ENCODE data around the gene TRIOBP.
"Not testable (repeated sequence)": the region's sequence is repeated elsewhere in the genome, so short reads cannot be mapped to it uniquely, and the experiment has no call there.

Gene TRIOBP

GRCh38 chr22:37714634-37715033, 17.8 kb downstream of the TRIOBP start:
- Histone ChIP-seq H2AK5ac (ENCODE audit: low read length) (no peak overlapping the region), H2BK5ac (ENCODE audit: low read length) (no peak overlapping the region), H3K27ac (ENCODE audit: low read depth, low read length) (no peak overlapping the region), H3K18ac (ENCODE audit: low read length) (no peak overlapping the region), H3K79me1 (ENCODE audit: low read length) (no peaks in the 10 kb centered on the region), H4K8ac (ENCODE audit: low read depth, low read length) (no peak overlapping the region), H3K4me2 (ENCODE audit: low read length) (no peak overlapping the region), H3K4me3 (ENCODE audit: low read length) (no peak overlapping the region), H3K27me3 (ENCODE audit: insufficient read depth, low read length, poor library complexity) (no peaks in the 10 kb centered on the region), H3K79me2 (ENCODE audit: control insufficient read depth, insufficient read depth, low read length) (no peaks in the 10 kb centered on the region), H3K4me1 (ENCODE audit: control insufficient read depth, low read depth, low read length) (no peaks in the 10 kb centered on the region), H3K36me3 (ENCODE audit: control insufficient read depth, insufficient read depth, low read length) (peaks cover 5% of the 10 kb centered on the region), H3K56ac (ENCODE audit: low read length) (no peak overlapping the region), H3K23ac (ENCODE audit: low read length) (no peak overlapping the region), H3K4ac (ENCODE audit: low read depth, low read length) (no peak overlapping the region), H2BK15ac (replicated peaks; ENCODE audit: low read depth) (no peak overlapping the region), H2BK120ac (ENCODE audit: low read depth, low read length) (no peak overlapping the region), H3K9ac (ENCODE audit: low read length) (no peak overlapping the region), H4K5ac (ENCODE audit: low read length) (no peak overlapping the region)
- no peak for DNase-seq
- WGBS (ENCODE audit: extremely low coverage, insufficient coverage, low lambda C conversion rate), result no CpG with 5 or more reads among the region's 2 CpGs

GRCh38 chr22:37715760-37716159, 18.9 kb downstream of the TRIOBP start:
- Histone ChIP-seq H3K18ac (ENCODE audit: low read length) (no peak overlapping the region), H3K36me3 (ENCODE audit: control insufficient read depth, insufficient read depth, low read length) (peaks cover 3% of the 10 kb centered on the region), H3K56ac (ENCODE audit: low read length) (no peak overlapping the region), H3K79me2 (ENCODE audit: control insufficient read depth, insufficient read depth, low read length) (no peaks in the 10 kb centered on the region), H3K4me2 (ENCODE audit: low read length) (no peak overlapping the region), H3K27me3 (ENCODE audit: insufficient read depth, low read length, poor library complexity) (no peaks in the 10 kb centered on the region), H3K4me3 (ENCODE audit: low read length) (no peak overlapping the region), H4K5ac (ENCODE audit: low read length) (no peak overlapping the region), H2BK120ac (ENCODE audit: low read depth, low read length) (no peak overlapping the region), H3K4ac (ENCODE audit: low read depth, low read length) (no peak overlapping the region), H2BK15ac (replicated peaks; ENCODE audit: low read depth) (no peak overlapping the region), H4K8ac (ENCODE audit: low read depth, low read length) (no peak overlapping the region), H3K79me1 (ENCODE audit: low read length) (no peaks in the 10 kb centered on the region), H3K4me1 (ENCODE audit: control insufficient read depth, low read depth, low read length) (no peaks in the 10 kb centered on the region), H3K27ac (ENCODE audit: low read depth, low read length) (no peak overlapping the region), H2AK5ac (ENCODE audit: low read length) (no peak overlapping the region), H3K23ac (ENCODE audit: low read length) (no peak overlapping the region), H3K9ac (ENCODE audit: low read length) (no peak overlapping the region), H2BK5ac (ENCODE audit: low read length) (no peak overlapping the region)
- no CpG with 5 or more reads among the region's 7 CpGs for WGBS (ENCODE audit: extremely low coverage, insufficient coverage, low lambda C conversion rate)
- no peak for DNase-seq

- no peak overlapping the region for H3K4me3 ChIP-seq (ENCODE audit: low read length)
- H4K5ac ChIP-seq (ENCODE audit: low read length), result no peak overlapping the region
- no peak overlapping the region for H3K4me2 ChIP-seq (ENCODE audit: low read length)
- H2BK120ac ChIP-seq (ENCODE audit: low read depth, low read length), result no peak overlapping the region
- H3K4me1 ChIP-seq (ENCODE audit: control insufficient read depth, low read depth, low read length), result no peaks in the 10 kb centered on the region
- H3K79me1 ChIP-seq (ENCODE audit: low read length), result no peaks in the 10 kb centered on the region
- H2BK15ac ChIP-seq (replicated peaks; ENCODE audit: low read depth), result no peak overlapping the region
- no peak overlapping the region for H3K56ac ChIP-seq (ENCODE audit: low read length)
- H3K9ac ChIP-seq (ENCODE audit: low read length), result no peak overlapping the region
- H2AK5ac ChIP-seq (ENCODE audit: low read length), result no peak overlapping the region
- no peak for DNase-seq
- no peak overlapping the region for H4K8ac ChIP-seq (ENCODE audit: low read depth, low read length)
- H3K27ac ChIP-seq (ENCODE audit: low read depth, low read length), result no peak overlapping the region
- no peak overlapping the region for H3K18ac ChIP-seq (ENCODE audit: low read length)
- no peaks in the 10 kb centered on the region for H3K27me3 ChIP-seq (ENCODE audit: insufficient read depth, low read length, poor library complexity)
- H3K36me3 ChIP-seq (ENCODE audit: control insufficient read depth, insufficient read depth, low read length), result peaks cover 2% of the 10 kb centered on the region
- H3K23ac ChIP-seq (ENCODE audit: low read length), result no peak overlapping the region
- H3K79me2 ChIP-seq (ENCODE audit: control insufficient read depth, insufficient read depth, low read length), result no peaks in the 10 kb centered on the region
- no peak overlapping the region for H3K4ac ChIP-seq (ENCODE audit: low read depth, low read length)
- H2BK5ac ChIP-seq (ENCODE audit: low read length), result no peak overlapping the region
- WGBS (ENCODE audit: extremely low coverage, insufficient coverage, low lambda C conversion rate), result no CpG with 5 or more reads among the region's 9 CpGs
Observed at GRCh38 chr22:37716708-37717107, 19.9 kb downstream of the TRIOBP start.

GRCh38 chr22:37717235-37717634, 20.4 kb downstream of the TRIOBP start:
- H3K23ac ChIP-seq (ENCODE audit: low read length); H2BK120ac ChIP-seq (ENCODE audit: low read depth, low read length); H2AK5ac ChIP-seq (ENCODE audit: low read length); H3K4me1 ChIP-seq (ENCODE audit: control insufficient read depth, low read depth, low read length); H4K5ac ChIP-seq (ENCODE audit: low read length); H2BK15ac ChIP-seq (replicated peaks; ENCODE audit: low read depth); H3K18ac ChIP-seq (ENCODE audit: low read length); H4K8ac ChIP-seq (ENCODE audit: low read depth, low read length); H3K9ac ChIP-seq (ENCODE audit: low read length); H3K56ac ChIP-seq (ENCODE audit: low read length); H3K79me1 ChIP-seq (ENCODE audit: low read length); H3K79me2 ChIP-seq (ENCODE audit: control insufficient read depth, insufficient read depth, low read length); H3K4ac ChIP-seq (ENCODE audit: low read depth, low read length); H3K27ac ChIP-seq (ENCODE audit: low read depth, low read length); H3K4me2 ChIP-seq (ENCODE audit: low read length); H3K36me3 ChIP-seq (ENCODE audit: control insufficient read depth, insufficient read depth, low read length); DNase-seq; H3K27me3 ChIP-seq (ENCODE audit: insufficient read depth, low read length, poor library complexity); H3K4me3 ChIP-seq (ENCODE audit: low read length); H2BK5ac ChIP-seq (ENCODE audit: low read length): not testable (repeated sequence)
- no CpG with 5 or more reads among the region's 7 CpGs for WGBS (ENCODE audit: extremely low coverage, insufficient coverage, low lambda C conversion rate)

GRCh38 chr22:37717746-37718305, 21.0 kb downstream of the TRIOBP start:
- not testable (repeated sequence) for H3K18ac ChIP-seq (ENCODE audit: low read length); H2BK120ac ChIP-seq (ENCODE audit: low read depth, low read length); H3K4me1 ChIP-seq (ENCODE audit: control insufficient read depth, low read depth, low read length); H2BK15ac ChIP-seq (replicated peaks; ENCODE audit: low read depth); H3K23ac ChIP-seq (ENCODE audit: low read length); H4K5ac ChIP-seq (ENCODE audit: low read length); H3K27me3 ChIP-seq (ENCODE audit: insufficient read depth, low read length, poor library complexity); H2AK5ac ChIP-seq (ENCODE audit: low read length); H3K27ac ChIP-seq (ENCODE audit: low read depth, low read length); H3K9ac ChIP-seq (ENCODE audit: low read length); H3K79me1 ChIP-seq (ENCODE audit: low read length); H3K56ac ChIP-seq (ENCODE audit: low read length); H3K36me3 ChIP-seq (ENCODE audit: control insufficient read depth, insufficient read depth, low read length); H3K79me2 ChIP-seq (ENCODE audit: control insufficient read depth, insufficient read depth, low read length); H3K4me3 ChIP-seq (ENCODE audit: low read length); H3K4me2 ChIP-seq (ENCODE audit: low read length); H2BK5ac ChIP-seq (ENCODE audit: low read length); DNase-seq; H3K4ac ChIP-seq (ENCODE audit: low read depth, low read length); H4K8ac ChIP-seq (ENCODE audit: low read depth, low read length)
- WGBS (ENCODE audit: extremely low coverage, insufficient coverage, low lambda C conversion rate), result no CpG with 5 or more reads among the region's 38 CpGs

- no peaks in the 10 kb centered on the region for H3K36me3 ChIP-seq (ENCODE audit: control insufficient read depth, insufficient read depth, low read length)
- no peaks in the 10 kb centered on the region for H3K4me1 ChIP-seq (ENCODE audit: control insufficient read depth, low read depth, low read length)
- H3K79me2 ChIP-seq (ENCODE audit: control insufficient read depth, insufficient read depth, low read length), result no peaks in the 10 kb centered on the region
- no peak overlapping the region for H2BK5ac ChIP-seq (ENCODE audit: low read length)
- H2BK15ac ChIP-seq (replicated peaks; ENCODE audit: low read depth), result no peak overlapping the region
- no peaks in the 10 kb centered on the region for H3K79me1 ChIP-seq (ENCODE audit: low read length)
- no peak overlapping the region for H3K18ac ChIP-seq (ENCODE audit: low read length)
- H2AK5ac ChIP-seq (ENCODE audit: low read length), result no peak overlapping the region
- WGBS (ENCODE audit: extremely low coverage, insufficient coverage, low lambda C conversion rate), result no CpG with 5 or more reads among the region's 25 CpGs
- no peak overlapping the region for H4K8ac ChIP-seq (ENCODE audit: low read depth, low read length)
- no peak overlapping the region for H2BK120ac ChIP-seq (ENCODE audit: low read depth, low read length)
- no peak overlapping the region for H3K23ac ChIP-seq (ENCODE audit: low read length)
- H3K27me3 ChIP-seq (ENCODE audit: insufficient read depth, low read length, poor library complexity), result no peaks in the 10 kb centered on the region
- H3K4me2 ChIP-seq (ENCODE audit: low read length), result no peak overlapping the region
- DNase-seq, result no peak
- H3K9ac ChIP-seq (ENCODE audit: low read length), result no peak overlapping the region
- H4K5ac ChIP-seq (ENCODE audit: low read length), result no peak overlapping the region
- no peak overlapping the region for H3K56ac ChIP-seq (ENCODE audit: low read length)
- H3K4ac ChIP-seq (ENCODE audit: low read depth, low read length), result no peak overlapping the region
- no peak overlapping the region for H3K4me3 ChIP-seq (ENCODE audit: low read length)
- H3K27ac ChIP-seq (ENCODE audit: low read depth, low read length), result no peak overlapping the region
Observed at GRCh38 chr22:37725551-37726240, 28.8 kb downstream of the TRIOBP start.
